Fibroblast of pulmonary artery (primary cell): Measurements from ENCODE around the gene P2RY2.

ENCODE experiments used
- DNase-seq: peaks from one replicate; pipeline ENCODE4 v3.0.0-alpha.2; 2010; ENCODE audit warnings: low read depth
- H3K4me3 ChIP-seq: replicated peaks from 2 replicates; pipeline ENCODE4 v1.5.1; 2011; ENCODE audit warnings: low read depth, mild to moderate bottlenecking, control low read depth, low read length, moderate library complexity
- TF ChIP-seq, protein P1 (sequence below): IDR thresholded peaks from 2 replicates; pipeline ENCODE4 v1.5.1; 2011; ENCODE audit warnings: mild to moderate bottlenecking, control low read depth, low read length, inconsistent platforms; ENCODE audit errors: missing control alignments

The P2RY2 gene

DNA sequence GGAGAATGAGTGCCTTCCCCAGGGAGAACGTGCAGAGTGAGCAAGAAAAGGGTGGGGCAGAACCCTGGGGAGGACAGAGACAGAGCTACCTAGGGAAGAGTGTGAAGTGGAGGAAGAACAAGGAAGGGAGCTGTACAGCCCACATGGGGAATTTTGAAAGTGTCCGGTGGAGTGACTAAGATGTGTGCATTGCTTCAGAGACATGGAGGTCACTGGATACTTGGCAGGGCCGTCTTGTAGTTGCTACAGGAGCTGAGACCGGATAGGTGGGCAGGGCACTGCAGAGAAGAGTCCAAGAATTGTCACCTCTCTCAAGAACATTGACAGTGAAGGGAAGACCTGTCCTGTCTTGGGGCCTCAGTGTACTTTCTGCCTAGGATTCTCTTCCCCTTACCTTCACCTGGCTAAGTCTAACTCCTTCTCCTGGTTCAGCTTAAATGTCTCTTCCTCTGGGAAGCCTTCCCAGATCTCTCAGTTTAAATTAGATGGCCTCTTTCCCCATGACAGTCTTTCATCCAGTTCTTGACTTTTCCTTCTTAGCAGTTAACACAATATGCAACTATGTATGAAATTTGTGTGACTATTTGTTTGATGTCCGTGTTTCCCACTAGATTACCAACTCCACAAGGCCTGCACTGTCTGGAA, 44.9 kb downstream of the P2RY2 start:
- TF ChIP-seq, protein P1, sequence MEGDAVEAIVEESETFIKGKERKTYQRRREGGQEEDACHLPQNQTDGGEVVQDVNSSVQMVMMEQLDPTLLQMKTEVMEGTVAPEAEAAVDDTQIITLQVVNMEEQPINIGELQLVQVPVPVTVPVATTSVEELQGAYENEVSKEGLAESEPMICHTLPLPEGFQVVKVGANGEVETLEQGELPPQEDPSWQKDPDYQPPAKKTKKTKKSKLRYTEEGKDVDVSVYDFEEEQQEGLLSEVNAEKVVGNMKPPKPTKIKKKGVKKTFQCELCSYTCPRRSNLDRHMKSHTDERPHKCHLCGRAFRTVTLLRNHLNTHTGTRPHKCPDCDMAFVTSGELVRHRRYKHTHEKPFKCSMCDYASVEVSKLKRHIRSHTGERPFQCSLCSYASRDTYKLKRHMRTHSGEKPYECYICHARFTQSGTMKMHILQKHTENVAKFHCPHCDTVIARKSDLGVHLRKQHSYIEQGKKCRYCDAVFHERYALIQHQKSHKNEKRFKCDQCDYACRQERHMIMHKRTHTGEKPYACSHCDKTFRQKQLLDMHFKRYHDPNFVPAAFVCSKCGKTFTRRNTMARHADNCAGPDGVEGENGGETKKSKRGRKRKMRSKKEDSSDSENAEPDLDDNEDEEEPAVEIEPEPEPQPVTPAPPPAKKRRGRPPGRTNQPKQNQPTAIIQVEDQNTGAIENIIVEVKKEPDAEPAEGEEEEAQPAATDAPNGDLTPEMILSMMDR = no peak
- H3K4me3 ChIP-seq = no peak overlapping the region
- DNase-seq = peak; percentile 44

GRCh38 chr11:73263640-73264039, 45.6 kb downstream of the P2RY2 start:
- H3K4me3 ChIP-seq = no peak overlapping the region
- TF ChIP-seq, protein P1 = no peak
- DNase-seq = no peak

DNA sequence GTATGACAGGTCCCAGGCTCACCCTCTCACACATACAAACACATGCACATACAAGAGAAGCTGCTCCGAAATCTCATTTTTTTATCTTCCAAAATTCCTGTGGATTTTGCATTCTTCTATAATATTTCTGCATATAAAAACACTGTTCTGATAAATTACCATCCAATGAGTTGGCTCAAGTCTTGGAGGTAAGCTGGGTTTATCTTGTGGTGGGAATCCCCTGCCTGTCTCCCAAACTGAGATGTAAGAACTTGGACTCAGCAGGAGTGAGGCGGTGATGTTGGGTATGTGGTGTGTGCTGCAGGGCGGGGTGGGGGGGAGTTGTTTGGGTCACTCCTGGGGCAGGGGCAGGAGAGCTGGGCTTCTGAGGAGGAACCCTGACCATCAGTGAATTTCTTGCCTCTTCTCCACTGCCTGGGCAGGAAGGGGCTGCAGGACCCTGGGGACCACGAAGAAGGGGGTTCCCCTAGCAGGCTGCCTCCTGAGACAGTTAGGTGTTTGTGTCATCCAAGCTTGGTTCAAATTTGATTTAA, 47.3 kb downstream of the P2RY2 start:
- TF ChIP-seq, protein P1 = no peak
- no peak overlapping the region for H3K4me3 ChIP-seq
- no peak for DNase-seq

GRCh38 chr11:73265853-73266645, 48.0 kb downstream of the P2RY2 start:
- TF ChIP-seq, protein P1 = no peak
- no peak for DNase-seq
- no peak overlapping the region for H3K4me3 ChIP-seq

GRCh38 chr11:73266646-73267020, 48.6 kb downstream of the P2RY2 start:
- no peak for DNase-seq
- H3K4me3 ChIP-seq = no peak overlapping the region
- TF ChIP-seq, protein P1 = no peak

- no peak for DNase-seq
- TF ChIP-seq, protein P1 = no peak
Observed at GRCh38 chr11:73267122-73267846, 49.2 kb downstream of the P2RY2 start.

More at GRCh38 chr11:73267122-73267846, 49.2 kb downstream of the P2RY2 start:
- H3K4me3 ChIP-seq = no peak overlapping the region
